PC-3 (cell line): ENCODE measurements around the gene TMEM184B. TPM values are rescaled to one million over a fixed set of nuclear protein-coding genes. Genes with fewer than 3 reads are reported as not detected.
A peak's percentile ranks its signal among the peaks of the same experiment; 100 is the strongest.

Experiments used
- ATAC-seq: fragments of 200-7000 bp; cut with Tn5 transposase; 2 replicates; pipeline ENCODE4 v1.9.1; 2020; ENCODE audit warnings: mild to moderate bottlenecking, moderate library complexity
- BruUV-seq: library from RNA; stranded (reverse); fragments of 400-500 nt; replicated peaks from 2 replicates; lab custom pipeline; 2021; lab: Mats Ljungman, UMichigan
- CTCF ChIA-PET: fragments of 300-600 bp; sonication (Branson Sonifier 250); formaldehyde crosslinking; loops from one replicate; lab custom pipeline; 2022; ENCODE audit warnings: antibody characterized with exemption; lab: Charles Lee
- POLR2A ChIA-PET: fragments of 300-600 bp; sonication (Branson Sonifier 250); formaldehyde crosslinking; loops from one replicate; lab custom pipeline; 2022; ENCODE audit warnings: antibody characterized with exemption; ENCODE audit not compliant: unreplicated experiment; lab: Charles Lee
- DNase-seq: peaks from one replicate; pipeline ENCODE4 v3.0.0-alpha.2; 2015
- H2AFZ ChIP-seq: fragments of 300-600 bp; sonication (generic); 2 replicates; pipeline ENCODE4 v1.6.0; 2016; ENCODE audit warnings: antibody characterized with exemption, low read length
- H3F3A ChIP-seq: fragments of 300-600 bp; sonication (generic); one replicate; pipeline ENCODE4 v1.6.0; 2017; ENCODE audit warnings: antibody characterized with exemption, low read length, control low read depth, mild to moderate bottlenecking; ENCODE audit not compliant: unreplicated experiment
- H3K27ac ChIP-seq: fragments of 300-600 bp; sonication (generic); 2 replicates; pipeline ENCODE4 v1.5.1; 2016; ENCODE audit warnings: mild to moderate bottlenecking, low read length
- H3K27me3 ChIP-seq: fragments of 300-600 bp; sonication (generic); 2 replicates; pipeline ENCODE4 v1.6.1; 2016; ENCODE audit warnings: low read length, mixed read lengths
- H3K36me3 ChIP-seq: fragments of 300-600 bp; sonication (generic); 2 replicates; pipeline ENCODE4 v1.6.1; 2016; ENCODE audit warnings: low read depth, mixed run types, low read length, mixed read lengths
- H3K4me1 ChIP-seq: fragments of 300-600 bp; sonication (generic); 2 replicates; pipeline ENCODE4 v1.5.1; 2016; ENCODE audit warnings: low read length; ENCODE audit not compliant: insufficient read depth
- H3K4me2 ChIP-seq: fragments of 300-600 bp; sonication (generic); 2 replicates; pipeline ENCODE4 v1.6.0; 2016; ENCODE audit warnings: low read length
- H3K4me3 ChIP-seq: fragments of 300-600 bp; sonication (generic); 2 replicates; pipeline ENCODE4 v1.5.1; 2016; ENCODE audit warnings: mild to moderate bottlenecking, low read length, mixed read lengths
- H3K79me2 ChIP-seq: fragments of 300-600 bp; sonication (generic); 2 replicates; pipeline ENCODE4 v1.6.1; 2017; ENCODE audit warnings: low read length, mixed read lengths
- H3K9ac ChIP-seq: fragments of 300-600 bp; sonication (generic); 2 replicates; pipeline ENCODE4 v1.6.0; 2016; ENCODE audit warnings: mild to moderate bottlenecking, low read length
- H3K9me2 ChIP-seq: fragments of 300-600 bp; sonication (generic); replicated peaks from 2 replicates; pipeline ENCODE4 v1.6.1; 2016; ENCODE audit warnings: mixed run types, low read length, mixed read lengths
- H3K9me3 ChIP-seq: fragments of 300-600 bp; sonication (generic); 2 replicates; pipeline ENCODE4 v1.6.1; 2016; ENCODE audit warnings: low read length, mixed read lengths
- H4K20me1 ChIP-seq: fragments of 300-600 bp; sonication (generic); 2 replicates; pipeline ENCODE4 v1.6.1; 2016; ENCODE audit warnings: low read length, mixed read lengths
- CTCF ChIP-seq: fragments of 300-600 bp; sonication (generic); conservative IDR thresholded peaks from 2 replicates; pipeline ENCODE4 v1.5.1; 2017; ENCODE audit warnings: antibody characterized with exemption, low read depth, mild to moderate bottlenecking, low read length
- EZH2 ChIP-seq: fragments of 300-600 bp; sonication (generic); IDR thresholded peaks from one replicate; pipeline ENCODE4 v1.6.1; 2017; ENCODE audit warnings: antibody characterized with exemption, mild to moderate bottlenecking, low read length; ENCODE audit not compliant: unreplicated experiment
- EZH2phosphoT487 ChIP-seq: fragments of 300-600 bp; sonication (generic); IDR thresholded peaks from 2 replicates; pipeline ENCODE4 v1.6.1; 2018; ENCODE audit warnings: mild to moderate bottlenecking, antibody characterized with exemption, low read length, borderline replicate concordance
- intact Hi-C: fragments of 100-400 bp; cut with micrococcal nuclease; formaldehyde crosslinking; loops from 2 replicates; pipeline ENCODE4 v1.9.0; 2023
- total RNA-seq: library from RNA; depleted of rRNA; stranded (reverse); fragments of >200 nt; gene quantifications from 2 replicates; pipeline ENCODE4 v1.2.3, GENCODE V29; 2014

The TMEM184B gene
- total RNA-seq, 1 experiment from 2014 or later: 37.5 TPM

- peak overlapping the region; percentile 100 for H3K9ac ChIP-seq
- H3K27ac ChIP-seq: peak overlapping the region; percentile 98
- ChIA-PET POLR2A (interaction anchor here (0.7 kb wide), 1 partner anchor 99 kb away, joined by 7 read pairs; no protein-coding TSS in a partner anchor), CTCF (no interaction called here)
- ATAC-seq: no peak
- H4K20me1 ChIP-seq: peaks cover 45% of the 10 kb centered on the region
- no peaks in the 10 kb centered on the region for H3K9me2 ChIP-seq
- no peaks in the 10 kb centered on the region for H3K9me3 ChIP-seq
- no peaks in the 10 kb centered on the region for H3K27me3 ChIP-seq
- no peak overlapping the region for H3K4me3 ChIP-seq
- H3K79me2 ChIP-seq: peaks cover 97% of the 10 kb centered on the region
- intact Hi-C loops: no loop called here
- peaks cover 50% of the 10 kb centered on the region for H3K4me1 ChIP-seq
- DNase-seq: no peak
- TF ChIP-seq CTCF (no peak), EZH2phosphoT487 (no peak), EZH2 (no peak)
- H2AFZ ChIP-seq: no peak overlapping the region
- peak overlapping the region; percentile 99 for H3K4me2 ChIP-seq
- no TSS peak for BruUV-seq
- no peaks in the 10 kb centered on the region for H3F3A ChIP-seq
- peaks cover 47% of the 10 kb centered on the region for H3K36me3 ChIP-seq
Observed at GRCh38 chr22:38312261-38312800, 39.5 kb upstream of the TMEM184B start.

DNA sequence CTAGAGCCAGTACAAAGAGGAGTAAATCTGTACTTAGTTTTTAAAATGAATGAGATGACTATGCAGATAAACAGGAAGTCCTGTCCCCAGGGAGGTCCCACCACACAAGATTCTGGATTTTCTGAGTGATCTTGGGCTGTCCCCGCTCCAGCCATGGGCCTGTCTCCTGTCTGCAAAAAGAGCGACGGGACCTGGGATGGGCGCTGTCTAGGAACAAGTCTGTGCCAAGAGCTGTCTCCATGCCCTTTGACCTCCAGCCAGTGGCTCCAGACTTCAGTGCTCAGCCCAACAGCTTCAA, 38.5 kb upstream of the TMEM184B start:
- ChIA-PET CTCF (no interaction called here), POLR2A (no interaction called here)
- Histone ChIP-seq H3K27me3 (no peaks in the 10 kb centered on the region), H3K9ac (no peak overlapping the region), H3F3A (no peaks in the 10 kb centered on the region), H3K79me2 (peaks cover 99% of the 10 kb centered on the region), H3K27ac (no peak overlapping the region), H2AFZ (no peak overlapping the region), H3K4me1 (peaks cover 51% of the 10 kb centered on the region), H3K9me3 (no peaks in the 10 kb centered on the region), H3K36me3 (peaks cover 47% of the 10 kb centered on the region), H3K9me2 (no peaks in the 10 kb centered on the region), H3K4me3 (no peak overlapping the region), H4K20me1 (peaks cover 45% of the 10 kb centered on the region), H3K4me2 (no peak overlapping the region)
- ATAC-seq (no peak), DNase-seq (no peak)
- no peak for TF ChIP-seq EZH2
- TF ChIP-seq EZH2phosphoT487: no peak
- TF ChIP-seq CTCF: no peak
- BruUV-seq: no TSS peak
- intact Hi-C loops: no loop called here

- peaks cover 99% of the 10 kb centered on the region for H3K79me2 ChIP-seq
- POLR2A ChIA-PET: no interaction called here
- H3F3A ChIP-seq: no peaks in the 10 kb centered on the region
- H3K4me2 ChIP-seq: no peak overlapping the region
- TF ChIP-seq EZH2phosphoT487 (no peak), EZH2 (no peak), CTCF (no peak)
- BruUV-seq: no TSS peak
- H3K9me2 ChIP-seq: no peaks in the 10 kb centered on the region
- ATAC-seq (no peak), DNase-seq (no peak)
- H3K36me3 ChIP-seq: peaks cover 50% of the 10 kb centered on the region
- H4K20me1 ChIP-seq: peaks cover 47% of the 10 kb centered on the region
- intact Hi-C loops: no loop called here
- no peak overlapping the region for H3K9ac ChIP-seq
- H2AFZ ChIP-seq: no peak overlapping the region
- H3K9me3 ChIP-seq: no peaks in the 10 kb centered on the region
- peaks cover 57% of the 10 kb centered on the region for H3K4me1 ChIP-seq
- H3K27me3 ChIP-seq: no peaks in the 10 kb centered on the region
- peak overlapping the region; percentile 30 for H3K27ac ChIP-seq
- CTCF ChIA-PET: no interaction called here
- H3K4me3 ChIP-seq: no peak overlapping the region
Observed at GRCh38 chr22:38310518-38311322, 37.9 kb upstream of the TMEM184B start.
